Transverse colon (tissue), 4 donors: ENCODE data around the gene PPP1R13B. TPM values are rescaled to one million over a fixed set of nuclear protein-coding genes. Genes with fewer than 3 reads are reported as not detected.

ENCODE experiments used
- DNase-seq: peaks from one replicate; pipeline ENCODE4 v3.0.0-alpha.2; 2019
- H3K27ac ChIP-seq, 4 donors: fragments of 200-600 bp; sonication (generic); 2 replicates each; pipeline ENCODE4 v1.5.1; 2016 to 2018; ENCODE audit warnings: inconsistent platforms in 4 of 4
- H3K27me3 ChIP-seq: fragments of 200-600 bp; sonication (generic); 2 replicates; pipeline ENCODE4 v1.5.1; 2017; ENCODE audit warnings: inconsistent platforms
- H3K36me3 ChIP-seq, 4 donors: fragments of 200-600 bp; sonication (generic); 2 replicates each; pipeline ENCODE4 v1.5.1; 2017 to 2019; ENCODE audit warnings: inconsistent platforms in 4 of 4
- H3K4me1 ChIP-seq, 4 donors: fragments of 200-600 bp; sonication (generic); 2 replicates each; pipeline ENCODE4 v1.5.1; 2017 to 2020; ENCODE audit warnings: inconsistent platforms in 4 of 4
- H3K4me3 ChIP-seq, 4 donors: fragments of 200-600 bp; sonication (generic); 1 replicate in 1 of 4; 2 replicates in 3 of 4; pipeline versions ENCODE4 v1.5.1 to v1.6.1; 2017 to 2019; ENCODE audit warnings: inconsistent platforms in 4 of 4
- H3K9me3 ChIP-seq, 2 donors: fragments of 200-600 bp; sonication (generic); 2 replicates each; pipeline ENCODE4 v1.5.1; 2017 to 2019; ENCODE audit warnings: inconsistent platforms in 2 of 2
- CTCF ChIP-seq, 5 experiments: fragments of 200-600 bp in 3 of 5; fragments of 450-650 bp in 2 of 5; sonication (generic) in 3 of 5; IDR thresholded peaks; 1 replicate in 2 of 5; 2 replicates in 3 of 5; pipeline ENCODE4 v1.5.1; 2016 to 2017; ENCODE audit warnings: antibody characterized with exemption in 5 of 5, inconsistent platforms in 3 of 5, mild to moderate bottlenecking in 2 of 5, moderate library complexity in 1 of 5
- EP300 ChIP-seq: sonication (generic); formaldehyde crosslinking; IDR thresholded peaks from one replicate; pipeline ENCODE4 v1.6.1; 2017; ENCODE audit warnings: antibody characterized with exemption, low read depth
- POLR2A ChIP-seq: fragments of 450-650 bp; IDR thresholded peaks from one replicate; pipeline ENCODE4 v1.6.1; 2016; ENCODE audit warnings: antibody characterized with exemption, mild to moderate bottlenecking, moderate library complexity
- POLR2AphosphoS5 ChIP-seq, 3 donors: sonication (generic); formaldehyde crosslinking; IDR thresholded peaks; one replicate each; pipeline ENCODE4 v1.6.1; 2016; ENCODE audit warnings: antibody characterized with exemption in 3 of 3
- WGBS, 2 donors: methylation state at CpG; one replicate each; pipeline ENCODE4 v1.1.5; 2018; ENCODE audit warnings: low coverage in 1 of 2; 5-methylcytosine and 5-hydroxymethylcytosine counted together
- in situ Hi-C, 4 donors: fragments of 200-750 bp; cut with MboI; loops; one replicate each; pipeline versions ENCODE4 v1.15.0 to v1.15.1; 2017; ENCODE audit warnings: low sequenced_read_pairs in 3 of 4, low pct_ligation_motif_present in 1 of 4, low pct_unique_long_range_greater_than_20kb in 1 of 4
- intact Hi-C: fragments of 100-400 bp; cut with DNase I; formaldehyde crosslinking; loops from one replicate; pipeline ENCODE4 v1.15.1; 2023; ENCODE audit warnings: low total_unique reads
- total RNA-seq, 4 donors: library from RNA; depleted of rRNA; stranded (reverse); fragments of >200 nt; gene quantifications; one replicate each; pipeline ENCODE4 v1.1.0, GENCODE V29; 2016

PPP1R13B gene
- total RNA-seq, 4 donors from 2014 or later = 31.0 to 109 (median 42.0) TPM

- WGBS, 2 donors = 76 to 82% methylated on average over 2 of the region's 2 CpGs
- no peak overlapping the region for H3K27ac ChIP-seq
- no peak for DNase-seq
- no peaks in the 10 kb centered on the region for H3K36me3 ChIP-seq
- intact Hi-C loops (no loop called here), in situ Hi-C loops (no loop called here)
- no peak overlapping the region for H3K4me3 ChIP-seq
- TF ChIP-seq POLR2AphosphoS5 (IDR thresholded peaks at IDR 0.05) (no peak), CTCF (IDR thresholded peaks at IDR 0.05) (no peak), EP300 (no peak), POLR2A (no peak)
- H3K4me1 ChIP-seq = no peaks in the 10 kb centered on the region
- H3K27me3 ChIP-seq = no peaks in the 10 kb centered on the region
- no peaks in the 10 kb centered on the region for H3K9me3 ChIP-seq
Observed at GRCh38 chr14:103840014-103840413, 7.4 kb downstream of the PPP1R13B start.

- TF ChIP-seq CTCF (IDR thresholded peaks at IDR 0.05) (no peak), POLR2A (no peak), POLR2AphosphoS5 (IDR thresholded peaks at IDR 0.05) (no peak), EP300 (no peak)
- H3K27me3 ChIP-seq = no peaks in the 10 kb centered on the region
- no peaks in the 10 kb centered on the region for H3K36me3 ChIP-seq
- no peaks in the 10 kb centered on the region for H3K4me1 ChIP-seq
- H3K27ac ChIP-seq = no peak overlapping the region
- intact Hi-C loops = no loop called here
- DNase-seq = no peak
- H3K9me3 ChIP-seq = no peaks in the 10 kb centered on the region
- in situ Hi-C loops = no loop called here
- H3K4me3 ChIP-seq = no peak overlapping the region
- WGBS, 2 donors = 73 to 75% methylated on average over 1 of the region's 1 CpG
Observed at GRCh38 chr14:103839579-103839978, 7.8 kb downstream of the PPP1R13B start.

DNA sequence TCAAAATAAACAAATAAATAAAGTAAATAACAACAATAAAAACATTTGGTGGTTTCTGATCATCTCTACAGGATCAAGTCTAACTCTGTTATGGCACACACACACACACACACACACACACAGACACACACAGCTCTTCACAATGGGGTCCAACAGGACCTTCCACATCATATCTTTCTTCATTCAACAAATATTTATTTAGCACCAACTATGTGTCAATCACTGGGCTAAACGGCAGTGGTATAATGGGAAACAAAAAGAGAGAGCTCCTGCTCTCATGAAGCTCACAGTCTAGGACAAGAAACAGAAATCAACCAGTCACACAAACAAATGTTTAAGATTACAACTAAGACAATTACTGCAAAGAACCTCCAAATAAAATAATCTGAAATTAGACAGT, 9.3 kb downstream of the PPP1R13B start:
- Histone ChIP-seq H3K4me3 (no peak overlapping the region), H3K27ac (no peak overlapping the region), H3K4me1 (no peaks in the 10 kb centered on the region), H3K27me3 (no peaks in the 10 kb centered on the region), H3K36me3 (no peaks in the 10 kb centered on the region), H3K9me3 (no peaks in the 10 kb centered on the region)
- intact Hi-C loops = no loop called here
- TF ChIP-seq EP300 (no peak), POLR2A (no peak), CTCF (IDR thresholded peaks at IDR 0.05) (no peak), POLR2AphosphoS5 (IDR thresholded peaks at IDR 0.05) (no peak)
- DNase-seq = no peak
- WGBS, 2 donors = 11 to 54% methylated on average over 1 of the region's 1 CpG
- in situ Hi-C loops = no loop called here

GRCh38 chr14:103836976-103837725, 10.2 kb downstream of the PPP1R13B start:
- Histone ChIP-seq H3K27ac (no peak overlapping the region), H3K4me3 (no peak overlapping the region), H3K36me3 (no peaks in the 10 kb centered on the region), H3K4me1 (no peaks in the 10 kb centered on the region), H3K9me3 (no peaks in the 10 kb centered on the region), H3K27me3 (no peaks in the 10 kb centered on the region)
- intact Hi-C loops (no loop called here), in situ Hi-C loops (no loop called here)
- no peak for DNase-seq
- 70 to 76% methylated on average over 4 to 6 of the region's 6 CpGs for WGBS, 2 donors
- TF ChIP-seq POLR2A (no peak), POLR2AphosphoS5 (IDR thresholded peaks at IDR 0.05) (no peak), EP300 (no peak), CTCF (IDR thresholded peaks at IDR 0.05) (no peak)
